IPS-15b (cell line): ENCODE data around the gene BCOR.

Source experiments
- H3K27me3 ChIP-seq: one replicate; pipeline ENCODE4 v1.6.1; 2013; ENCODE audit warnings: low read length; ENCODE audit not compliant: control insufficient read depth, insufficient read depth
- H3K36me3 ChIP-seq: one replicate; pipeline ENCODE4 v1.6.1; 2013; ENCODE audit warnings: low read length; ENCODE audit not compliant: control insufficient read depth, insufficient read depth
- H3K4me1 ChIP-seq: one replicate; pipeline ENCODE4 v1.6.1; 2013; ENCODE audit warnings: mild to moderate bottlenecking, low read length; ENCODE audit not compliant: control insufficient read depth, insufficient read depth
- H3K4me3 ChIP-seq: one replicate; pipeline ENCODE4 v1.5.1; 2013; ENCODE audit warnings: low read depth, low read length
- H3K9ac ChIP-seq: one replicate; pipeline ENCODE4 v1.6.1; 2013; ENCODE audit warnings: low read depth, mild to moderate bottlenecking, low read length
- H3K9me3 ChIP-seq: one replicate; pipeline ENCODE4 v1.6.1; 2013; ENCODE audit warnings: mild to moderate bottlenecking, low read length; ENCODE audit not compliant: control insufficient read depth, insufficient read depth

BCOR gene

GRCh38 chrX:40132751-40133150 lies 35.0 kb upstream of the BCOR start:
- Histone ChIP-seq H3K9ac (no peak overlapping the region), H3K4me1 (no peaks in the 10 kb centered on the region), H3K27me3 (no peaks in the 10 kb centered on the region), H3K4me3 (no peak overlapping the region), H3K36me3 (no peaks in the 10 kb centered on the region), H3K9me3 (no peaks in the 10 kb centered on the region)

GRCh38 chrX:40131654-40132337 lies 34.0 kb upstream of the BCOR start:
- no peaks in the 10 kb centered on the region for H3K27me3 ChIP-seq
- no peaks in the 10 kb centered on the region for H3K9me3 ChIP-seq
- H3K9ac ChIP-seq = no peak overlapping the region
- no peak overlapping the region for H3K4me3 ChIP-seq
- no peaks in the 10 kb centered on the region for H3K36me3 ChIP-seq
- no peaks in the 10 kb centered on the region for H3K4me1 ChIP-seq

GRCh38 chrX:40130207-40130606 lies 32.4 kb upstream of the BCOR start:
- Histone ChIP-seq H3K9me3 (no peaks in the 10 kb centered on the region), H3K36me3 (no peaks in the 10 kb centered on the region), H3K4me3 (no peak overlapping the region), H3K27me3 (no peaks in the 10 kb centered on the region), H3K4me1 (no peaks in the 10 kb centered on the region), H3K9ac (no peak overlapping the region)

- H3K9me3 ChIP-seq = no peaks in the 10 kb centered on the region
- no peak overlapping the region for H3K9ac ChIP-seq
- H3K27me3 ChIP-seq = no peaks in the 10 kb centered on the region
- no peaks in the 10 kb centered on the region for H3K4me1 ChIP-seq
- H3K36me3 ChIP-seq = no peaks in the 10 kb centered on the region
- H3K4me3 ChIP-seq = no peak overlapping the region
These were observed 29.3 kb upstream of the BCOR start for GRCh38 chrX:40127052-40127451.

- H3K9me3 ChIP-seq = no peaks in the 10 kb centered on the region
- no peak overlapping the region for H3K4me3 ChIP-seq
- H3K4me1 ChIP-seq = peaks cover 11% of the 10 kb centered on the region
- no peaks in the 10 kb centered on the region for H3K27me3 ChIP-seq
- no peak overlapping the region for H3K9ac ChIP-seq
- no peaks in the 10 kb centered on the region for H3K36me3 ChIP-seq
These were observed 24.7 kb upstream of the BCOR start for GRCh38 chrX:40122487-40122886.

GRCh38 chrX:40121618-40122017 lies 23.9 kb upstream of the BCOR start:
- H3K9ac ChIP-seq = no peak overlapping the region
- no peaks in the 10 kb centered on the region for H3K36me3 ChIP-seq
- no peaks in the 10 kb centered on the region for H3K9me3 ChIP-seq
- H3K4me1 ChIP-seq = peaks cover 14% of the 10 kb centered on the region
- H3K4me3 ChIP-seq = no peak overlapping the region
- no peaks in the 10 kb centered on the region for H3K27me3 ChIP-seq

GRCh38 chrX:40120838-40121580 lies 23.3 kb upstream of the BCOR start:
- no peaks in the 10 kb centered on the region for H3K27me3 ChIP-seq
- no peaks in the 10 kb centered on the region for H3K9me3 ChIP-seq
- peaks cover 14% of the 10 kb centered on the region for H3K4me1 ChIP-seq
- no peak overlapping the region for H3K9ac ChIP-seq
- no peak overlapping the region for H3K4me3 ChIP-seq
- H3K36me3 ChIP-seq = no peaks in the 10 kb centered on the region

GRCh38 chrX:40117715-40118285 lies 20.0 kb upstream of the BCOR start:
- Histone ChIP-seq H3K9ac (no peak overlapping the region), H3K27me3 (peaks cover 2% of the 10 kb centered on the region), H3K9me3 (no peaks in the 10 kb centered on the region), H3K4me3 (no peak overlapping the region), H3K36me3 (no peaks in the 10 kb centered on the region), H3K4me1 (peaks cover 14% of the 10 kb centered on the region)

GRCh38 chrX:40116925-40117324 lies 19.2 kb upstream of the BCOR start:
- Histone ChIP-seq H3K9me3 (no peaks in the 10 kb centered on the region), H3K36me3 (no peaks in the 10 kb centered on the region), H3K9ac (no peak overlapping the region), H3K4me3 (no peak overlapping the region), H3K4me1 (peaks cover 14% of the 10 kb centered on the region), H3K27me3 (peaks cover 2% of the 10 kb centered on the region)

- H3K9ac ChIP-seq = no peak overlapping the region
- peaks cover 14% of the 10 kb centered on the region for H3K4me1 ChIP-seq
These were observed 15.2 kb upstream of the BCOR start for GRCh38 chrX:40112996-40113395.

GRCh38 chrX:40111868-40112267 lies 14.1 kb upstream of the BCOR start:
- H3K27me3 ChIP-seq = peaks cover 12% of the 10 kb centered on the region
- no peak overlapping the region for H3K4me3 ChIP-seq
- no peaks in the 10 kb centered on the region for H3K9me3 ChIP-seq
- H3K9ac ChIP-seq = no peak overlapping the region
- H3K36me3 ChIP-seq = no peaks in the 10 kb centered on the region
- H3K4me1 ChIP-seq = peaks cover 10% of the 10 kb centered on the region

More at GRCh38 chrX:40112996-40113395, 15.2 kb upstream of the BCOR start:
- Histone ChIP-seq H3K4me3 (no peak overlapping the region), H3K27me3 (peaks cover 10% of the 10 kb centered on the region), H3K36me3 (no peaks in the 10 kb centered on the region), H3K9me3 (no peaks in the 10 kb centered on the region)
